Measurements from ENCODE around the gene CYP2C8. TPM values are rescaled to one million over a fixed set of nuclear protein-coding genes. Genes with fewer than 3 reads are reported as not detected.

The CYP2C8 gene
- total and polyA plus RNA-seq, 12 donors = 0.07 to 0.51 (median 0.17) TPM; not detected in 9

DNA sequence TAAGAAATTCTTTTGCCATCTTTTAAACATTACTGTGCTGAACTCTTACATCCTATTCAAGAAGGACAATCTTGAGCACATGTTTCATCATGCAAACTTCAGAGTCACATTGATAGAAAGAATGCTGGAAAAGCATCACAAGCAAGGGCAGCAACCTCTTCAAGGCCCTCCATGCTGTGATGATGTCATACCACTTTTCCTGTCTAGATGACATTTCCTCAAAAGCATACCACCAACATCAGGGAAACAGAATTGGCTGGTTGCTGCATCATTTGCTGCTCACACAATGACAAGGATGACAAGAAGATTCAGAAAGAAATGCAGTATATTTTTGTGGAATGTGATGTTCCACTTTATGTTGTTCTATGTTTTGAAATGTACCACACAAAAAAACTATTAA lies 37.6 kb downstream of the CYP2C8 start:
- Histone ChIP-seq H3K9me3 (peaks cover 0 to 5% (median 0%) of the 10 kb centered on the region in 11 donors), H3K4me3 (no peak overlapping the region), H3K27ac (no peak overlapping the region), H3K4me1 (no peaks in the 10 kb centered on the region), H3K27me3 (peaks cover 0 to 3% (median 0%) of the 10 kb centered on the region in 7 donors), H3K36me3 (no peaks in the 10 kb centered on the region)
- ATAC-seq = no peak
- TF ChIP-seq, protein P1, sequence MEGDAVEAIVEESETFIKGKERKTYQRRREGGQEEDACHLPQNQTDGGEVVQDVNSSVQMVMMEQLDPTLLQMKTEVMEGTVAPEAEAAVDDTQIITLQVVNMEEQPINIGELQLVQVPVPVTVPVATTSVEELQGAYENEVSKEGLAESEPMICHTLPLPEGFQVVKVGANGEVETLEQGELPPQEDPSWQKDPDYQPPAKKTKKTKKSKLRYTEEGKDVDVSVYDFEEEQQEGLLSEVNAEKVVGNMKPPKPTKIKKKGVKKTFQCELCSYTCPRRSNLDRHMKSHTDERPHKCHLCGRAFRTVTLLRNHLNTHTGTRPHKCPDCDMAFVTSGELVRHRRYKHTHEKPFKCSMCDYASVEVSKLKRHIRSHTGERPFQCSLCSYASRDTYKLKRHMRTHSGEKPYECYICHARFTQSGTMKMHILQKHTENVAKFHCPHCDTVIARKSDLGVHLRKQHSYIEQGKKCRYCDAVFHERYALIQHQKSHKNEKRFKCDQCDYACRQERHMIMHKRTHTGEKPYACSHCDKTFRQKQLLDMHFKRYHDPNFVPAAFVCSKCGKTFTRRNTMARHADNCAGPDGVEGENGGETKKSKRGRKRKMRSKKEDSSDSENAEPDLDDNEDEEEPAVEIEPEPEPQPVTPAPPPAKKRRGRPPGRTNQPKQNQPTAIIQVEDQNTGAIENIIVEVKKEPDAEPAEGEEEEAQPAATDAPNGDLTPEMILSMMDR (IDR thresholded peaks at IDR 0.05) = no peak
- intact Hi-C loops (cut with DNase I) = no loop called here
- DNase-seq = no peak

DNA sequence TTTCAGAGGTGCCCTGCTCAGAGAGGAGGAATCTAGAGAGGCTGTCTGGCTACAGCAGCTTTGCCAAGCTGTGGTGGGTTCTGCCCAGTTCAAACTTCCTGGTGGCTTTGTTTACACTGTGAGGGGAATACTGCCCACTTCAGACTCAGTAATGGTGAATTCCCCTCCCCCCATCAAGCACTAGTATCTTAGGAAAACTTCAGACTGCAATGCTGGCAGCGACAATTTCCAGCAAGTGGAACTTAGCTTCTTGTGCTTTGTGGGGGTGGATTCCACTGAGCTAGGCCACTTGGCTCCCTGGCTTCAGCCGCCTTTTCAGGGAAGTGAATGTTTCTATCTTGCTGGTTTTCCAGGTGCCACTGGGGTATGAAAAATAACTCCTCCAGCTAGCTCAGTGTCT lies 42.8 kb downstream of the CYP2C8 start:
- TF ChIP-seq, protein P1 (IDR thresholded peaks at IDR 0.05) = no peak
- H3K27me3 ChIP-seq = peaks cover 0 to 3% (median 0%) of the 10 kb centered on the region in 7 donors
- H3K36me3 ChIP-seq = no peaks in the 10 kb centered on the region
- H3K4me1 ChIP-seq = no peaks in the 10 kb centered on the region
- no peak for ATAC-seq
- no peak overlapping the region for H3K27ac ChIP-seq
- peaks cover 0 to 13% (median 0%) of the 10 kb centered on the region in 11 donors for H3K9me3 ChIP-seq
- H3K4me3 ChIP-seq = no peak overlapping the region
- intact Hi-C loops (cut with DNase I) = no loop called here
- no peak for DNase-seq
- 75 to 78% methylated on average over 2 of the region's 2 CpGs for WGBS, 2 donors

DNA sequence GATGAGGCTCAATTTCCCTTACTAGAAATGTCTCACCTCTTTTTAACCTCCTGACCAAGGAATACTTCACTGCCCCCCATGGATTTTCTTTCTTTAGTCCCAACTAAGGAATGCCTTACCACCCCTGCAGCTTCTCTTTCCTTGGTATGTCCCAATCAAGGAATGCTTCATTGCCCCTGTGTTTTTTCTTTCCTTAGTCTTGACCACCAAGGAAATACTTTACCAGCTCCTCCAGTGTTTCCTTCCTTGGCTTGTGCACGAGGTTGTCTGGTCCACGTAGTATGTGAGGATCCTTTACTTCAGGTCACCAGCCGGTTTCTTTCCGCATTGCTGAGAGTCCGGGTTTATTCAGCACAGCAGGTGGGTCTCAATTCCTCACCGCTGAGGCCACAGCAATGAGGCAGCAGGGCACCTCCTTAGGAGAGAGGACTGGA lies 71.5 kb downstream of the CYP2C8 start:
- Histone ChIP-seq H3K36me3 (no peaks in the 10 kb centered on the region), H3K4me1 (no peaks in the 10 kb centered on the region), H3K27me3 (peaks cover 0 to 6% (median 0%) of the 10 kb centered on the region in 7 donors), H3K27ac (no peak overlapping the region), H3K4me3 (no peak overlapping the region), H3K9me3 (peaks cover 0 to 2% (median 0%) of the 10 kb centered on the region in 11 donors)
- DNase-seq (no peak), ATAC-seq (no peak)
- TF ChIP-seq, protein P1 (IDR thresholded peaks at IDR 0.05) = no peak
- intact Hi-C loops (cut with DNase I) = no loop called here
- 37 to 39% methylated on average over 6 of the region's 6 CpGs for WGBS, 2 donors

DNA sequence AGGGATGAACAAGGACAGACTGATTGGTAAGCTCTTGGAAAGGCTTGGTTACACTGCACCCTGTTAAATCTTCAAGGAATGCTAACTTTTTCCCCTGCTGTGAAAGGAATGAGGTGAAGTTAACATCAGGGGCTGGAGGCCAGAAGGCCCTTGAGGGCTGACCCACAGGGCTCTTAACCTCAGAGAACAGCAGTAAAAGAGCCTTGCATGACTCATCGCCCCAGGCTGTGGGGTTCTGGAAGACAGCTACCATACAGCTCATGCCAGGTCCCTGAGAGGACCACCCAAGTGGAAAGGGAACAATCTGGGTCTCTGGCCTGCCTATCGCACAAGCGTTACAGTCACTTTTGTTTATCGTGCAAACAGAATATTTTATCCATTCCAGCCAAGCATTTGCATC lies 76.5 kb downstream of the CYP2C8 start:
- H3K9me3 ChIP-seq = peaks cover 0 to 37% (median 13%) of the 10 kb centered on the region in 11 donors
- no peak overlapping the region for H3K27ac ChIP-seq
- intact Hi-C loops (cut with DNase I) = no loop called here
- TF ChIP-seq, protein P1 (IDR thresholded peaks at IDR 0.05) = no peak
- DNase-seq = no peak
- no peak overlapping the region for H3K4me3 ChIP-seq
- no peaks in the 10 kb centered on the region for H3K4me1 ChIP-seq
- H3K27me3 ChIP-seq = peaks cover 0 to 4% (median 0%) of the 10 kb centered on the region in 7 donors
- ATAC-seq = no peak
- WGBS, 2 donors = 68 to 81% methylated on average over 4 of the region's 4 CpGs
- H3K36me3 ChIP-seq = no peaks in the 10 kb centered on the region

Measured in heart right ventricle (tissue), 16 donors.